Measurements from ENCODE around the gene SORCS2.

GRCh38 chr4:7766086-7766485 is 573.7 kb downstream of the SORCS2 start:
- no peak for TF ChIP-seq EP300 (IDR thresholded peaks at IDR 0.05; ENCODE audit: borderline replicate concordance)
- TF ChIP-seq TAF1 (IDR thresholded peaks at IDR 0.05; ENCODE audit: low read depth), result no peak
- TF ChIP-seq NFIC (IDR thresholded peaks at IDR 0.05), result no peak
- no peak for TF ChIP-seq MAX (IDR thresholded peaks at IDR 0.05)
- TF ChIP-seq CREB1 (IDR thresholded peaks at IDR 0.05; ENCODE audit: low read depth), result no peak

All from Ishikawa (cell line).